Natural killer cell treated with Interleukin-12 subunit alpha and Interleukin-12 subunit beta and Interleukin-15 and Interleukin-18, amount 100 ng/mL, for 72 hours (primary cell): ENCODE data around the gene RPS6KA5. TPM values are rescaled to one million over a fixed set of nuclear protein-coding genes. Genes with fewer than 3 reads are reported as not detected.
"Not testable (repeated sequence)": the region's sequence is repeated elsewhere in the genome, so short reads cannot be mapped to it uniquely, and the experiment has no call there.

ENCODE experiments used
- ATAC-seq, 2 donors: fragments of 150-1000 bp; cut with Tn5 transposase in 1 of 2; sonication (Bioruptor Pico), chemical (Tn5 transposase) in 1 of 2; 2 replicates each; pipeline ENCODE4 v1.10.0; 2021
- DNase-seq: peaks from one replicate; pipeline ENCODE4 v3.0.0; 2022; ENCODE audit warnings: low spot score
- H3K27ac Mint-ChIP-seq, 2 donors: 1 replicate in 1 of 2; 2 replicates in 1 of 2; pipeline ENCODE4 v1.8.0; 2022; ENCODE audit warnings: mixed read lengths in 2 of 2, mild to moderate bottlenecking in 1 of 2, moderate library complexity in 1 of 2
- H3K27me3 Mint-ChIP-seq, 2 donors: 1 replicate in 1 of 2; 2 replicates in 1 of 2; pipeline ENCODE4 v1.8.0; 2022; ENCODE audit warnings: mixed read lengths in 2 of 2
- H3K36me3 Mint-ChIP-seq: one replicate; pipeline ENCODE4 v1.8.0; 2022; ENCODE audit warnings: mixed read lengths
- H3K4me1 Mint-ChIP-seq, 2 donors: 1 replicate in 1 of 2; 2 replicates in 1 of 2; pipeline ENCODE4 v1.8.0; 2022; ENCODE audit warnings: low read depth in 2 of 2, mixed read lengths in 2 of 2, mild to moderate bottlenecking in 1 of 2
- H3K4me3 Mint-ChIP-seq: one replicate; pipeline ENCODE4 v1.8.0; 2022; ENCODE audit warnings: mixed read lengths
- H3K9me3 Mint-ChIP-seq: 2 replicates; pipeline ENCODE4 v1.8.0; 2022; ENCODE audit warnings: mixed read lengths
- total RNA-seq, 2 donors: library from RNA; stranded (reverse); gene quantifications; one replicate each; pipeline ENCODE4 v1.2.3, GENCODE V29; 2022

Gene RPS6KA5
- total RNA-seq, 2 donors from 2014 or later: 20.5 to 47.5 TPM

DNA sequence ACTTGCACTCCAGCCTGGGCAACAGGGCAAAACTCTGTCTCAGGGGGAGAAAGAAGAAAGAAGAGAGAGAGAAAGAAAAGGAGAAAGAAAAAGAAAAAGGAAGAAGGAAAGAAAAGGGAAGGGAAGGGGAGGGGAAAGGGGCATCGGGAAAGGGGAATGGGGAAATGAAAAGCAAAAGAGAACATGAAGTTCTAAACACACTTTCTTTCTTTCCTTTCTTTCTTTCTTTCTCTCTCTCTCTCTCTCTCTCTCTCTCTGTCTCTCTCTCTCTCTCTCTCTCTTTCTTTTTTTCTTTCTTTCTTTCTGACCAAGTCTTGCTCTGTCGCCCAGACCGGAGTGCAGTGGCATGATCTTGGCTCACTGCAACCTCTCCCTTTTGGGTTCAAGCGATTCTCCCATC, 76.9 kb downstream of the RPS6KA5 start:
- DNase-seq: no peak
- H3K27ac Mint-ChIP-seq: peak overlapping the region in 1 of 2 donors; percentile 41
- H3K4me1 Mint-ChIP-seq: peaks cover 6 to 8% of the 10 kb centered on the region in 2 donors
- no peak for ATAC-seq
- H3K4me3 Mint-ChIP-seq: no peak overlapping the region
- H3K9me3 Mint-ChIP-seq: no peaks in the 10 kb centered on the region
- H3K36me3 Mint-ChIP-seq: no peaks in the 10 kb centered on the region
- H3K27me3 Mint-ChIP-seq: no peaks in the 10 kb centered on the region

DNA sequence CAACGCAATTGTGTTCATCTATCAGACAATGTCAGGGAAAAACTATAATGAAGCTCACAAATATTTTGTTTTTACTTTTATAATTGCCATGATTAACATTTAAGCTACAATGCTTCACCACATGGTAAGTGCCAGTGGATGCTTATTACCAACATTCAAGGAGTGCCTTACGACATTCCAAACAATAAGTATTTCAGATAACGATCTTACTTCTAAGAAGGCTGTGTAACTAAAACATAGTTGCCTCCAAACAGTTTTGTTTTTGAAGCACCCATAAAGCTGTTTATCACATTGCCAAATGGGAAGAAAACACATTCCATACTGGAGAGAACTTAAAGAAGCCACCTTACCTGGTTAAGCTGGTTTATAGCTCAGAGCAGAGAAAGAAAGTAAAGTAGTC, 78.8 kb downstream of the RPS6KA5 start:
- Mint-ChIP-seq H3K27me3 (no peaks in the 10 kb centered on the region), H3K27ac (no peak overlapping the region), H3K4me1 (peaks cover 4 to 6% of the 10 kb centered on the region in 2 donors), H3K4me3 (no peak overlapping the region), H3K9me3 (no peaks in the 10 kb centered on the region), H3K36me3 (no peaks in the 10 kb centered on the region)
- ATAC-seq (no peak), DNase-seq (no peak)

DNA sequence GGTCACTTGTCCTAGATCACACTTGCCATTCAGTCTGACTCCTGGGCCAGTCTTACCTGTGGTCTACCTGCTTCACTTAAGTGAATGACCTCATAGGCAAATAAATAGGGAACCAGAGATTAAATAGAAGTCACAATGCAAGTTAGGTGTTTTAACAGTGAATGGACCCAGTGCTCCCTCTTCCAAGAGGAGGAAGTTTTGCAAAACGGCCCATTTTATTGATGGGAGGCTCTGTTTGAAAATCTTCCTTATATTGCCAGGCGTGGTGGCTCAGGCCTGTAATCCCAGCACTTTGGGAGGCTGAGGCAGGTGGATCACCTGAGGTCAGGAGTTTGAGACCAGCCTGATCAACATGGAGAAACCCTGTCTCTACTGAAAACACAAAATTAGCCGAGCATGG, 79.8 kb downstream of the RPS6KA5 start:
- H3K4me1 Mint-ChIP-seq, ATAC-seq, H3K4me3 Mint-ChIP-seq, H3K9me3 Mint-ChIP-seq, H3K27ac Mint-ChIP-seq, H3K27me3 Mint-ChIP-seq, H3K36me3 Mint-ChIP-seq, DNase-seq: not testable (repeated sequence)

DNA sequence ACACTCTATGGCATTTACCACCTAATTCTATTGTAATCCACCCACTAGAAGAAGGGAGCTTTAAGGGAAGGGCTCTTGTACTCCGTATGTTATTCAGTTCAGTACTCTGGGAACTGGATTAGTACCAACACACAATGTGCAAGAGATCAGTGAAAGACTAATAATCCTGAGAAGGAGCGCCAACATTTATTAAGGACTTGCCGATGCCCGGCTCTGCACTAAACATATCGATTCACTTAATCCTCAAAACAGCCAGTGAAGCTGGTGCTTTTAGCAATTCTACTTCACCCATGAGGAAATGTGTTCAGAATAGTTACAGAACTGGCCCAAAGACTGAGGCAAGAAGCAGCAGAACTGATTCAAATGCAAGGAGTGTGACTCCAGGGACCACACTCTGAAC, 80.9 kb downstream of the RPS6KA5 start:
- Mint-ChIP-seq H3K27ac (no peak overlapping the region), H3K4me1 (peaks cover 3 to 6% of the 10 kb centered on the region in 2 donors), H3K27me3 (no peaks in the 10 kb centered on the region), H3K36me3 (no peaks in the 10 kb centered on the region), H3K4me3 (no peak overlapping the region), H3K9me3 (no peaks in the 10 kb centered on the region)
- DNase-seq (no peak), ATAC-seq (no peak)

- H3K27ac Mint-ChIP-seq: no peak overlapping the region
These were observed 84.3 kb downstream of the RPS6KA5 start for GRCh38 chr14:90976101-90976500.

GRCh38 chr14:90971687-90972086, 88.8 kb downstream of the RPS6KA5 start:
- no peak overlapping the region for H3K27ac Mint-ChIP-seq

More at GRCh38 chr14:90976101-90976500, 84.3 kb downstream of the RPS6KA5 start:
- ATAC-seq (no peak), DNase-seq (no peak)
- Mint-ChIP-seq H3K9me3 (no peaks in the 10 kb centered on the region), H3K4me3 (no peak overlapping the region), H3K36me3 (no peaks in the 10 kb centered on the region), H3K27me3 (no peaks in the 10 kb centered on the region), H3K4me1 (peaks cover 10 to 15% of the 10 kb centered on the region in 2 donors)

DNA sequence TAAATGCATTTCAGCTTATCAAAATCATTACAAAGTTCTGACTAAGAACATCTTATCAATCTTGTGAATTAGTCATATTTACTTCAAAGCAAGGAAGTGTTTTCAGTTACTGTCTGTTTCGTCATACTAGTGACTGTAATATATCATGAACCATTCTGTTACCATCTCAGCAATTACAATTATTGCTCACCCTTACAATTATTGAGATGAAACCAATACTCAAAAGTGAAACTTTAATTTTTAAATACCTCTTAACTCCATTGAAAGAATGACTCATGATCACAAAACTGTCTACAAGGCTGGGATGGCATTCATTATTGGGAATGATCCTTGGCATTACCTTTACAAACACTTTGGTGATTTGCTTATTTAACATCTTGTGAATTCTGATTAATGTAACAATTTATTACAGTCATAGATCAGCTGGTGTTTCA, 90.3 kb downstream of the RPS6KA5 start:
- Mint-ChIP-seq H3K27me3 (no peaks in the 10 kb centered on the region), H3K36me3 (peaks cover 24% of the 10 kb centered on the region), H3K27ac (peak overlapping the region; percentile 91), H3K4me1 (peaks cover 39 to 49% of the 10 kb centered on the region in 2 donors), H3K4me3 (peak overlapping the region; percentile 90), H3K9me3 (peaks cover 5% of the 10 kb centered on the region)
- no peak for DNase-seq
- peak; percentile 89 to 92 for ATAC-seq

More at GRCh38 chr14:90971687-90972086, 88.8 kb downstream of the RPS6KA5 start:
- Mint-ChIP-seq H3K9me3 (peaks cover 5% of the 10 kb centered on the region), H3K4me3 (no peak overlapping the region), H3K27me3 (no peaks in the 10 kb centered on the region), H3K4me1 (peaks cover 33 to 41% of the 10 kb centered on the region in 2 donors), H3K36me3 (peaks cover 15% of the 10 kb centered on the region)
- DNase-seq: no peak
- ATAC-seq: no peak

DNA sequence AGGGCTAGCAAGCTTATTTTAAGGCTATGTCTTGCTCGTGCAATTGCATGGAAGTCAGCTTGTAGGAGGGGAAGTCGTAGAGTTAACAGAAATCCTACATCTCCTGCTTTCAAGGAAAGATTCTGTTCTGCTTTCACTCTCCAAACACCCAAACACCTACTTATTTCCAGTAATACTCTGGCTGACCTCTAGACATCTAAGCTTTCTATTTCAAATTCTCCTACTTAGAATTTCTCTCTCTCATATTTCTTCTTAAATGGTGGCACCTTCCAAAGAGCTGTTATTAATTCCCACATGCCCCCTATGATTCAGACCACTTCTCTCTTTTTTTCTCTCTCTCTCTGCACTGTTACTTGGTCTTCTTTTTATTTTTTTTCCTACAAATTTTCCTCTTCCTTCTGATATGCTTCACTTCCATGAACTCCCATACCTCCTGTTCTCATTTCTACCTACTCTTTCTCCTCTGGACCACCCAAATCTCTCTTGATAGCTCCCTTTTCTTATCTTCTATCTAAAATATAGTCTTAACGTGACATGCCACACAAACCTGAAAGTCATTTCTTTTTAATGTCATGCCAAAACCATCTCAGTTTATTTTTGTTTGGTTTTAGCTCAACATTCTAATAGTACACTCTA, 90.8 kb downstream of the RPS6KA5 start:
- Mint-ChIP-seq H3K4me1 (peaks cover 39 to 49% of the 10 kb centered on the region in 2 donors), H3K36me3 (peaks cover 24% of the 10 kb centered on the region), H3K27me3 (no peaks in the 10 kb centered on the region), H3K9me3 (peaks cover 5% of the 10 kb centered on the region), H3K27ac (peak overlapping the region; percentile 91), H3K4me3 (peak overlapping the region; percentile 90)
- ATAC-seq (peak; percentile 53 to 61), DNase-seq (no peak)

DNA sequence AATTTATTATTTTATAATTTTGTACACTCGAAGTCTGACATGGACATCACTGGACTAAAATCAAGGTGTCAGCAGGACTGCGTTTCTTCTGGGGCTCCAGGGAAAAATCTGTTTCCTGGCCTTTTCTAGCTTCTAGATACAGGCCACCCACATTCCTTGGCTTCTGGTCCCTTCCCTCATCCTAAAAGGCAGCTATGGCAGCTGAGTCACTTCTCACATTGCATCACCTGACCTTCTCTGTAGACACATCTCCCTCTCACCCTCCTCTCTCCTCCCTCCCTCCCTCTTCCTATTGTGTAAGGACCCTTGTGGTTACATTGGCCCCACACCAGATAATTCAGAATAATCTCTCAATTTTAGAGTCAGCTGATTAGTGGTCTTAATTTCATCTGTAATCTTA, 92.4 kb downstream of the RPS6KA5 start:
- Mint-ChIP-seq H3K27ac (peak overlapping the region; percentile 91), H3K4me1 (peaks cover 39 to 49% of the 10 kb centered on the region in 2 donors), H3K36me3 (peaks cover 28% of the 10 kb centered on the region), H3K9me3 (peaks cover 5% of the 10 kb centered on the region), H3K4me3 (peak overlapping the region; percentile 90), H3K27me3 (no peaks in the 10 kb centered on the region)
- ATAC-seq (peak; percentile 58 to 81), DNase-seq (peak; percentile 66)

DNA sequence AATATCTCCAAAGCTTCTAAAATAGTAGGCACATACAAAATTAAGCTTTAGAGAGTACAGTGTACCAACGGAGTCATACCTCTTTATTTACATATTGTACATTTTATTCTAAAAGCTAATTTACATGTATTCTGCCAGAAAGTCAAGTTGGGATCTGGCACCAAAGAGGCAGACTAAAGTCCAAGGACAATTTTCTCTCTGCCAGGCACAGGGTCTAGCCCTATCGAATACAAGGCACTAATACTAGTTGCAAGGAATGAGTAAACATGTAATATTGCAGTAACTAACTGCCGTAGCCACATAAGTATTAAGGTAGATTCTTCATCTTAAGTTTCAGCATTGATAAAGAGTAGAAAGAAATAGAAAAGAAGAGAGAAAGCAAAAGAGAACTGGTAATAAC, 93.9 kb downstream of the RPS6KA5 start:
- H3K36me3 Mint-ChIP-seq: peaks cover 28% of the 10 kb centered on the region
- H3K4me3 Mint-ChIP-seq: no peak overlapping the region
- DNase-seq: no peak
- peaks cover 37 to 43% of the 10 kb centered on the region in 2 donors for H3K4me1 Mint-ChIP-seq
- H3K9me3 Mint-ChIP-seq: peaks cover 5% of the 10 kb centered on the region
- no peak for ATAC-seq
- H3K27ac Mint-ChIP-seq: no peak overlapping the region
- no peaks in the 10 kb centered on the region for H3K27me3 Mint-ChIP-seq

- no peak for ATAC-seq
- H3K27ac Mint-ChIP-seq: peak overlapping the region in 1 of 2 donors; percentile 14
- no peaks in the 10 kb centered on the region for H3K27me3 Mint-ChIP-seq
These were observed 94.7 kb downstream of the RPS6KA5 start for GRCh38 chr14:90965765-90966164.

GRCh38 chr14:90963343-90963742, 97.1 kb downstream of the RPS6KA5 start:
- Mint-ChIP-seq H3K27me3 (no peaks in the 10 kb centered on the region), H3K36me3 (peaks cover 32% of the 10 kb centered on the region), H3K4me1 (peaks cover 18 to 22% of the 10 kb centered on the region in 2 donors), H3K4me3 (no peak overlapping the region), H3K9me3 (peaks cover 4% of the 10 kb centered on the region), H3K27ac (no peak overlapping the region)
- ATAC-seq (no peak), DNase-seq (no peak)

More at GRCh38 chr14:90965765-90966164, 94.7 kb downstream of the RPS6KA5 start:
- no peak for DNase-seq
- H3K9me3 Mint-ChIP-seq: peaks cover 5% of the 10 kb centered on the region
- H3K4me1 Mint-ChIP-seq: peaks cover 34 to 40% of the 10 kb centered on the region in 2 donors
- peaks cover 28% of the 10 kb centered on the region for H3K36me3 Mint-ChIP-seq
- H3K4me3 Mint-ChIP-seq: no peak overlapping the region

DNA sequence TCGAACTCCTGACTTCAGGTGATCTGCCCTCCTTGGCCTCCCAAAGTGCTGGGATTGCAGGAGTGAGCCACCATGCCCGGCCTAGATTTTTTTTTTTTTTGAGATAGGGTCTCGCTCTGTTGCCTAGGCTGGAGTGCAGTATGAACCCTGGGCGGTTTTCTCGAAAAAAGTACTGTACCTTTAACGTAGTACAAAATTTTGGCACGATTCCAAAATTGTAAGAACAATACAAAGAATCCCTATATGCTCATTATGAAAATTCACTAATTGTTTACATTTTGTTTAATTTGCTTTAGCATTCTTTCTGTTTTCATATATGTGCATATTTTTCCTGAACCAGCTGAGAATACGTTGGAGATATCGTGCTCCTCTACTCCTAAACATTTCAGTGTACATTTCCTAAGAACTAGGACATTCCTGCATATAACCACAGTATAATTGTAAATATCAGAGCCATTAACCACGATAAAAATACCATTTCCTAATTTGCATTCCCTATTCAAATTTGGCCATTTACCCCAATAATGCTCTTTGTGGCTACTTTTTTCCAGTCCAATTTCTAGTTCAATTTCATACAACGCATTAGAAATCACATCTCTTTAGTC, 97.8 kb downstream of the RPS6KA5 start:
- H3K4me3 Mint-ChIP-seq: no peak overlapping the region
- ATAC-seq (no peak), DNase-seq (no peak)
- H3K4me1 Mint-ChIP-seq: peaks cover 11 to 15% of the 10 kb centered on the region in 2 donors
- H3K27me3 Mint-ChIP-seq: no peaks in the 10 kb centered on the region
- no peak overlapping the region for H3K27ac Mint-ChIP-seq
- no peaks in the 10 kb centered on the region for H3K9me3 Mint-ChIP-seq
- H3K36me3 Mint-ChIP-seq: peaks cover 25% of the 10 kb centered on the region

DNA sequence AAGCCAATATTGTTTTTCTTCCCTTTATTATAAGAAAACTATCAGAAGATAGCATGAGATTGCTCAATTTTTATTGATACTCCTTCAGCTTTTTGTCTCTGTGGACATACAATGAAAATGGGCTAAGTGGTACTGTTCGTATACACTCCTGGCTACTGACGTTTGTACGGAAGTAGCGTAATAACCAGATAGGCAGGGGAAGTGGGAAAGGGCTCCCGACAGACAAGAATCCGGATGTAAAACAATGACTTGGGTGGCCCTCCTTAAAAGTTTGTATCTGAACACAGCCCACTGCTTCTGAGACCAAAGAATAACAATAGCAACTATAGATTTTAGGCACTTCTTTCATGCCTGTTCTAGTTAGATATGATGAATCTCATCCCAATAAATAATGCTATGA, 99.6 kb downstream of the RPS6KA5 start:
- Mint-ChIP-seq H3K36me3 (peaks cover 40% of the 10 kb centered on the region), H3K4me1 (peaks cover 10 to 11% of the 10 kb centered on the region in 2 donors), H3K9me3 (peaks cover 3% of the 10 kb centered on the region), H3K4me3 (no peak overlapping the region), H3K27ac (no peak overlapping the region), H3K27me3 (no peaks in the 10 kb centered on the region)
- DNase-seq: no peak
- ATAC-seq: no peak
